Ecto neural progenitor cell (in vitro differentiated cells): ENCODE data around the gene ATP4B.
"Not testable (repeated sequence)": the region's sequence is repeated elsewhere in the genome, so short reads cannot be mapped to it uniquely, and the experiment has no call there.

Experiments
- DNase-seq: peaks from one replicate; pipeline ENCODE4 v3.0.0-alpha.2; 2018; ENCODE audit warnings: low spot score

The ATP4B gene

DNA sequence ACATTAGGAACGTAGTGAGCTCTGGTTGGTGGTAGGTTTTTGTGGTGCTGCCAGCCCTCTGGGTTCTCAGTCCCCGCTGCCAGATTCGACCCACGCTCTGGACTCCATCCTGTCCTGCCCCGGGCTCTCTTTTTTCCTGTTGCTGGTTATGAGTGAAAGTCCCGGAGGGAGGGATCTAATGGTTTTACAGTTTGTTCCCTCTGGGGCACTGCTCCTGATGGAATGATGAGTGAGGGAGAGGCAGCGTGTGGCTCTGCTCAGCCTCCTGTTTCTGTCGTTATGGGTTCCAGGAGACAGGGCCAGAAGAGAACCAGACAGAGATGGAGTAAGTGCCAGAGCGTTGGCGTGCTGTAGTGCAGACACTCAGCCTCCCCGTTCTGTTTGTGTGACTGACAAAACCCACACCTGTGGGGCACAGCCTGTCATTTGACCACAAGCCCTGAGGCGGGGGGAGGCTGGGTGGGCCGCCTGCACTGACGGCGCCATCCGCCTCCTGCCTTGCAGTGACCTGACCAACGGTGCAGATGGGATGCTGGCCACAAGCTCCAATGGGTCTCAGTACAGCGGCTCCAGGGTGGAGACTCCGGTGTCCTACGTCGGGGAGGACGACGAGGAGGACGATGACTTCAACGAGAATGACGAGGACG is 18.3 kb downstream of the ATP4B start:
- no peak for DNase-seq

DNA sequence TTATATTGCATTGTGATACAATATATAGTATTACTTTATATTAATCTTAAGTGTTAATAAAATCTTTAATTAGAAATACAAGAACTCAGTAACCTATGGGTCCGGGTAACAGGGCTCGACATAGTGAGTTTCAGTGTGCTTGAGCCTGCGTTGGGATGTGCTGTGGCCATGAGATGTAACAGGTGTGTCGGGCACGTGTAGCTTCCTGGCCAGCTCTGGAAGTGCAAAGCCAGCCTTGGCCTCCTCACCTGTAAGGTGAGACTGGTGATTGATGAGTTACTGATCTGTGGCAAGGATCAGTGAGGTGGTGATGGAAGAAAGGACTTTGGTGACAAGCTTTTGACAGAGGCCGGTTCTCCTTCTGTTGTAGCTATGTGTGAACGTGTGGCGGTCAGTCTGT is 19.2 kb downstream of the ATP4B start:
- DNase-seq = no peak

DNA sequence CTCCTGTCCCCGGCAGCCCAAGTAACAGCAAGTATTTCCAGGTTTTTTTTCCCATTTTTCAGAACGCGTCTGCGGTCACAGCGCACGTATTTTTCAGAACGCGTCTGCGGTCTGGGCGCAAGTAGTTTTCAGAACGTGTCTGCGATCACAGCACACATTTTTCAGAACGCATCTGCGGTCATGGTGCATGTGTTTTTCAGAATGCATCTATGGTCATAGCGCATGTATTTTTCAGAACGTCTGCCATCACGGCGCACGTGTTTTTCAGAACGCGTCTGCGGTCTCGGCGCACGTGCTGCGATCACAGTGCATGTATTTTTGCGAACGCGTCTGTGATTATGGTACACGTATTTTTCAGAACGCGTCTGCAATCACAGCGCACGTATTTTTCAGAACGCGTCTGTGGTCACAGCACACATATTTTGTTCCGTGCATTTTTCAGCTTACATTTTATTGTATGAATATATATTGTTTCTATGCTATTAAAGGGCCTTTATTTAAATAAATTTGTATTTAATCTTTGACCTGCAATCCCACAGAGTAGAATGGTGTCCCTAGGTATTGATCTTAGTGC is 19.7 kb downstream of the ATP4B start:
- no peak for DNase-seq

DNA sequence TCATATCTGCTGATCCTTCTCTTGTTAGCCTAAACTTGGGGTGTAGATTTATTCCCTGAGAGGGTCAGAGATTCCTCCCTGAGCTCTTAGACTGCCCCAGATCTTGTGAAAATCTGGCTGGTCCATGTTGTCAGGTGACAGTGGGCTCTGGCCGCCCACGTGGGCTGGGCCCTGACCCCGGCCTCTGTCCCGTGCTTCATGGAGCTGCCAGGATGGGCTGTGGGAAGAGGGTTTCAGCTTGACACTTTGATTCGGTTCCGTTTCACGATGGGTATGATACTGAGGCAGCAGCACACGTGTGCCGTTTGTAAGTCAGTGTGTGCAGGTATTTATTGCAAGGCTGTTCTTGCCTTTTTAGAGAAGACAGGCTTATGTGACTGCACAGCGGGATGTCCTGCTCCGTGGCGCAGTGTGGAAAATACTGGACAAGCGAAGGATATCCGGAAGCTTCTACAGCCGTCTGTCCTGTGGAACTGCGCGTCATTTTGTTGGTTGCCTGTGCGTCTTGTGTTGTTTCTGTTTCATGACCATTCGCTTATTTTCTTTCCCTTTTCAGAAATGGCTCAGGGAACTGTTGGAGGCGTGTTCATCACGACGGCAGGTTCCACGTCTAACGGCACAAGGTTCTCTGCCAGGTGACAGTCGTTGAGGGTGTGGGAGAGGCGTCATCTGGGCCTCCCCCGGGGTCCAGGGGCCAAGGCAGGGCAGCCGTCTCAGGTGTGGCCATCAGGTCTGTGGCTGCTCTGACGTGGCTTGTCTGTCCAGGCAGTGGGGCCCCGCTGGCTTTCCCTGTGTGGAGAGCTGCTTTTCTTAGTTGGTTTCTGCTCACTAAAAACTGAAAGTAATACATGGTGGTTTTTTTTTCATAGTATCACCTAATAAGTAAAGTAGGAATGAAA is 20.5 kb downstream of the ATP4B start:
- no peak for DNase-seq

DNA sequence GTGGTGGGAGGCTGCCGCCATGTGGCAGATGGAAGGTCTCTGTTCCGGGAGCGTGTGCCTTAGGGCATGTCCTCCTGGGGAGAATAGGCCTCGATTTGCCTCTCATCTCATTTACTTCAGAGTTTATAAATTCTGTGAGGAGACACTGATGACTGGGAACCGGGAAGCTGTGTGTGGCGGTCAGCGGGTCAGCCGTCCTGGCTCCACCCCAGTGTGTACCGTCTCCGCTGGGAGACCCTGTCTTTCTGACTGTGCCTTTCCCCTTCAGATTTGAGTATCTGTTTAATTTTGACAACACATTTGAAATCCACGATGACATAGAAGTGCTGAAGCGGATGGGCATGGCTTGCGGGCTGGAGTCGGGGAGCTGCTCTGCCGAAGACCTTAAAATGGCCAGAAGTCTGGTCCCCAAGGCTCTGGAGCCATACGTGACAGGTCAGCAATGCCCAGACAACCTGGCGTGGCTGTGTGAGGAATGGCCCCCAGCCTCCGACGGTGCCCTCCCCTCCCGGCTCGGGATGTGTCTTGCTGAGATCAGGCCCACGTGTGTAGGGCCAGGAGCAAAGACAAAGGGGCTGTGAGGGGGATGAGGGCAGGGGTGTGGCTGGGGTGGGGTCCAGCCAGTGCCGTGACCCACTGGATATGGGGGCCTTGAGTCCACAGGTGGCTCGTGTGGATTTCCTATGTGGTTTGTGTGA is 21.6 kb downstream of the ATP4B start:
- DNase-seq = no peak

- DNase-seq = no peak
Measured at GRCh38 chr13:113635709-113636108, 22.3 kb downstream of the ATP4B start.

DNA sequence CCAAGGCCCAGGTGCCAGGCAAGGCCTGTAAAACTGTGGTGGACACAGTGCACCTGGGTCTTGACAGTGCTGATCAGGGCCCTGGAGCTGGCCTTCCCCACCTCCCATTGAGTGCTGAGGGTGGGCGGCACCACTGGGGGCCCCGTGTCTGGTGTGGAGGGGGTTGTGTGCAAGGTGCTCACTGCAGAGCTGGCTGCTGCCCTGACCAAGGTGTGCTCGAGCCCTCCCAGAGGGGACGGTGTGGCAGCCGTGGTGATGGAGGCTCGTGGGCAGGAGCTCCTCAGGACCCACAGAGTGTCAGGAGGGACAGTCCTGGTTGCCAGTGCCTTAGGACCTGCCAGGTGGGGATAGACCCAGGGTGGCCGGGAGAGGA is 23.0 kb downstream of the ATP4B start:
- DNase-seq = no peak

GRCh38 chr13:113634279-113635047 is 23.5 kb downstream of the ATP4B start:
- no peak for DNase-seq

DNA sequence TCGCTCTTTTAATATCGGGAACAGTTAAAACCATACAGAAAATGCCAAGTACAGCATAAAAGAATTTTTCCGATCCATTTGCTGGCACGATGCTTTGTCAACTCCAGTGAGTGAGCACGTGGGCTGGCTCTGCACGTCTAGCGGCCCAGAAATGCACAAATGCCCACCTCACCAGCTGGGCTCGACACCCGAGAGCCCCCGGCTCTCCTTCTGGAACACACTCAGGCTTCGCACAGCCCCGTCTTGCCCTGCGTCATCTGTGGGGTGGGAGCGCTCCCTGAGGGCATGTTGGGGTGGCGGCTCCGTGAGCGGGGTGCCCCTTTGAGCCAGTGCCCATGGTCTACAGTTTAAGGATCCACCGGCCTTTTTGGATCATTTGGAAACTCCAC is 24.5 kb downstream of the ATP4B start:
- DNase-seq = no peak

DNA sequence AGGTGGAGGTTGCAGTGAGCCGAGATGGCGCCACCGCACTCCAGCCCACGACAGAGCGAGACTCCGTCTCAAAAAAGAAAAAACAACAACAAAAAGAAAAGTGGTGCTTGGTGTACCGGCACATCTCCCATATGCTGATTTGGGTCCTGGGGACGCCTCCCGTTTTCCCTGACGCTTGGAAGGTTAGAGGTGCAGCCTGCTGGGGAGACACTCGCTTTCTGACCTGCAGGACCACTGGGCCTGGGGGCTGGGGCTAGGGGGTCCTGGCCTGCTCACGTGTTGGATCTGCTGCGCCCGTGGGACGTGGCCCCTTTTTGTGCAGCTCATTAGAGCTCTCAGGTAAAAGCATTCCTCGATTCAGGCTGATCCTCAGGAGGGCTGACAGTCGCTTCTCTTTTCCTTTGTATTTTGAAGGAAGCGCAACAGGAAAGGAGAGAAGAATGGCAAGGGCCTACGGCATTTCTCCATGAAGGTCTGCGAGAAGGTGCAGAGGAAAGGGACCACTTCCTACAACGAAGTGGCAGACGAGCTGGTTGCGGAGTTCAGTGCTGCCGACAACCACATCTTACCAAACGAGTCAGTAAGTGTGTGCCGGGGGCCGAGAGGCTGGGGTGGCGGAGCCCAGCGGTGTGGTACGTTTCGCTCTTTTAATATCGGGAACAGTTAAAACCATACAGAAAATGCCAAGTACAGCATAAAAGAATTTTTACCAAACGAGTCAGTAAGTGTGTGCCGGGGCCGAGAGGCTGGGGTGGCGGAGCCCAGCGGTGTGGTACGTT is 25.1 kb downstream of the ATP4B start:
- no peak for DNase-seq

DNA sequence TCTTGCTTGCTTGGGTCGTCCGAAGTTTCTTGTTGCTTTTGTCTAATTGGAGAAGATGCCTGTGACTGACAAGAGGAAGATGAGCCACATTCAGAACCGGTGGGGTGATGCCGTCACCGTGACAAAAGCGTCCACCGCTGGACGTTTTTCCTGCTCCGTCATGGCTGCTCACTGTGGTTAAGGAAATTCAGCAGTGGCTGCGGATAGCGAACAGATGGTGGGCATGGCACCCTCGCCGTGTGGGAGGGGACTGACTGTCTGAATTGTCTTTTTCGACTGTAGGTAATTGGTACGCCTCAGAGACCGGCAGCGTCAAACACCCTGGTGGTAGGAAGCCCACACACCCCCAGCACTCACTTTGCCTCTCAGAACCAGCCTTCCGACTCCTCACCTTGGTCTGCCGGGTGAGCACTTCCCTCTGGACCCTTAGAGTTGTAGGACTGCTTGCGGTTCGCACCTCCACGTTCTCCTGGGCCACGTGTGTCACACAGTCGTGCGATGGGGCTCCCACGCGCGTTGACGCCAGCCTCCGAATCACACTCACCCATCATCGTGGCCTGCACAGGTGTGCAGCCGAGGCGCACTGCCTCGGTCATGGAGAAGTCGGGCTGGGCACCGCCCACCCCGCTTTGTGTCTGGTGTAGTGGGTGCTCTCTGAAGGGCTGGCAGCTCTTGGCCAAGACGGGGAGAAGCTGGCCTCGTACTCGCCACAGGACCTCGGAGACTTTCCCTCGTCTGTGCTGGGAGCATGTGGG is 26.5 kb downstream of the ATP4B start:
- DNase-seq = no peak

DNA sequence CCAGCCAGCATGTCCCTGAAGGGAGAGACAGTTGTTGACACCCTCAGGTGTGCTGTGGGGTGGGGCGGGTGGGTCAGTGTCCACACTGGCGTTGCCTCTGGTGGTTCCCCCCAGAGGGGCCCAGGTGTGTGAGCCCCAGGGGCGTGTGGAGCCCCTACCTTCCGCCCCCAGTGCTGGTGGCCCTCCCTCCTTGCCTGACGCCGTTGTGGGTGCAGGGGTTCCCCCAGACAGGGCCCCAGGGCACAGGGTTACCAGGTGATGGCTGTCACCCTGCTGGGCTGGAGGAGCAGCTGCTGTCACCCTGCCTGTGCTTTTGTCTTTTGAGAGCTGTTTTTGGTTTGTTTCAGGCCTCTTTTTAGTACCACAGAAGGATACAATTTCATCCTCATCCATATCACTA is 27.2 kb downstream of the ATP4B start:
- DNase-seq = no peak

DNA sequence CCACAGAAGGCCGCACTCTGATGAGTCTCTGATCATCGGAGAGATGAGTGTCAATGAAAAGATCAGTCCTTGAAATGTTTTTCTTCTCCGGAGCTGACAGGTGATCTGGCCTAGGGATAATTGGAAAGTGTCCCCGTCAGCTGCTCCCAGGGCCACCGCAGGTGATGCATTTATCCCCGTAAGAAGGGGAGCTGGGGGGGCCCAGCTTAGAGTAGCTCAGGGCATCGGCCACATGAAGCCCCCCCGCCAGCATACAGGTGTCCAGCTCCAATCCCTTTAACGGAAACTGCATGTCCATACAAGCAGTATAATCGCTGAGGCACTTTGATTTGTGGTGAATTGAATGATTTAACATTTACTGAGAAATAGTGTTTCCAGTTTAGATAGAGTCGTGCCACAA is 27.7 kb downstream of the ATP4B start:
- DNase-seq = no peak

DNA sequence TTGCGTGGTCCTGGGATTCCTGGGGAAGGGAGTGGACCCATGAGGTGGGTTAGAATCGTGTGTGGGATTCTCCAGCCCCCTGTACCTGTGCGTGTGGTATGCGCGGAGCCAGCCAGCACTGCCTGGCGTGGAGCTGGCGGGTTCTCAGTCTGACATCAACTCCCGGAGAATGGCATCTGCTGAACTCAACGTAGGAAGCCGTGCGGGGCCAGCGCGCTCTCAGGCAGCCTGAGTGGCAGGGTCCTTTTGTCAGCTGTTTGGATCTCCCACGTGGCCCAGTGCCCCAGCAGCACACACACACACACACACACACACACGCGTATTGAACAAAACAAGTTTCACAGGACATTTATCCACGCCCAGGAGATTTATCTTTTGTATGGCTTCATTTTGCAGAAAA is 28.1 kb downstream of the ATP4B start:
- no peak for DNase-seq

GRCh38 chr13:113628291-113629270 is 29.4 kb downstream of the ATP4B start:
- DNase-seq = no peak

DNA sequence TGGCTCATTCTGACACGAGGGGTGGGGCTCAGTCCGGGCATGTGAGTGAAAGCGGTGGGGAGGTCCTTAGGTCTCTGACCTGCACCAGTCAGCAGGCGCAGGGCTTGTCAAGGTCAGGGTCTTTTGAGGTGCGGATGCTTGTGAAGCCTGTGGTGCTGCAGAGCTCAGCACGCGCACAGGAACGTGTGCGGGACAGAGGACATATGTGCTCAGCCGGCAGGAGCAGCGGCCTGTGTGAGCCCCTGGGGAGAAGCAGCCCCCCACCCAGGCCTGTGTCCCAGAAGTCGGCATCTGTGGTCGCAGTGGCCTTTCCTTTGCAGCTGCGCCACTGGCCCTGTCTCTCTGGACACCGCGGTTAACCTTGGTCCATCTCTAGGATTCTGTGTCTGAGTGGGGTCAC is 30.9 kb downstream of the ATP4B start:
- DNase-seq = no peak

DNA sequence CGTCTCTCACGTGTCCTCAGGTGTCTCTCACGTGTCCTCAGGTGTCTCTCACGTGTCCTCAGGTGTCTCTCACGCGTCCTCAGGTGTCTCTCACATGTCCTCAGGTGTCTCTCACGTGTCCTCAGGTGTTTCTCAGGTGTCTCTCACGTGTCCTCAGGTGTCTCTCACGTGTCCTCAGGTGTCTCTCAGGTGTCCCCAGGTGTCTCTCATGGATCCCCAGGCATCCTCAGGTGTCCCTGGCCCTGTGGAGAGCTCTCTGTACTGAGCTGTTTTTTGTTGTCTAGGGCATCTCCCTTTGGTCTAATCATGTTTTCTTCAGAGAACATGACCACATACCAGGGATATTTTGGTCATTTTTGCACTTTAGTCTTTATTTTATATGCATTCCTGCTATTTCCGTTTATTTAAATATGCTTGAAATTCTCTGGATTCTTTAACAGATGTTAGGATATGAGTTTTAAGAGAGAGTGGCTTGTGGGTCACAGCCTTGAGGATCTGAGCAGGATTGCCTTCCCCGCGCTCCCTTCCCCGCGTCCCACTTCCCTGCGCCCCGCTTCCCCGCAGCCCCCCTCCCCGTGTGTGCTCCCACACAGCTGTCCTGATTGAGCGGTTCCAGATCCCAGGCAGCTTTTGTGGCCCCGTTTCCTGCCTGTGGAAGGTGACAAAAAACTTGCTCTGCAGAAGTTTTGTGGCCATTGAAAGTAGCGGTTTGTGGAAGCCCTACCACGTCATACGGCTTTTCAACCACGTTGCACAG is 31.9 kb downstream of the ATP4B start:
- DNase-seq = no peak

GRCh38 chr13:113624640-113625304 is 33.2 kb downstream of the ATP4B start:
- DNase-seq = not testable (repeated sequence)
